ENCODE results near the gene C1RL. TPM values are rescaled to one million over a fixed set of nuclear protein-coding genes. Genes with fewer than 3 reads are reported as not detected.
A peak's percentile ranks its signal among the peaks of the same experiment; 100 is the strongest.

Gene C1RL
- total RNA-seq, 6 donors from 2014 or later, result 55.9 to 224 (median 82.7) TPM

- H3K4me1 ChIP-seq, result peaks cover 19 to 39% (median 24%) of the 10 kb centered on the region in 4 donors
- no peak for DNase-seq
- no peak for ATAC-seq (ENCODE audit: low FRiP score in 2 of 2)
- H3K36me3 ChIP-seq, result peaks cover 0 to 39% (median 21%) of the 10 kb centered on the region in 4 donors
- H3K9me3 ChIP-seq, result no peaks in the 10 kb centered on the region
- H3K27me3 ChIP-seq, result no peaks in the 10 kb centered on the region
- peak overlapping the region; percentile 61 to 89 (median 82) for H3K27ac ChIP-seq
- WGBS, 2 donors, result 72 to 78% methylated on average over 16 of the region's 16 CpGs
- peak overlapping the region in 2 of 4 donors; percentile 53 to 57 for H3K4me3 ChIP-seq
- TF ChIP-seq POLR2AphosphoS5 (IDR thresholded peaks at IDR 0.05) (peak in 1 of 2 donors; percentile 27), POLR2A (IDR thresholded peaks at IDR 0.05) (no peak)
Observed at GRCh38 chr12:7090222-7090998, 18.6 kb downstream of the C1RL start.

- no peak for DNase-seq
- peaks cover 0 to 49% (median 23%) of the 10 kb centered on the region in 4 donors for H3K36me3 ChIP-seq
Observed at GRCh38 chr12:7089196-7089871, 19.7 kb downstream of the C1RL start.

GRCh38 chr12:7083125-7083524 is 25.9 kb downstream of the C1RL start:
- Histone ChIP-seq H3K36me3 (peaks cover 0 to 60% (median 13%) of the 10 kb centered on the region in 4 donors), H3K4me1 (peaks cover 0 to 14% (median 7%) of the 10 kb centered on the region in 4 donors), H3K27me3 (no peaks in the 10 kb centered on the region), H3K9me3 (no peaks in the 10 kb centered on the region), H3K27ac (no peak overlapping the region), H3K4me3 (no peak overlapping the region)
- TF ChIP-seq EP300 (IDR thresholded peaks at IDR 0.05) (no peak), POLR2AphosphoS5 (IDR thresholded peaks at IDR 0.05) (no peak), POLR2A (IDR thresholded peaks at IDR 0.05) (no peak), CTCF (IDR thresholded peaks at IDR 0.05) (no peak)
- DNase-seq (no peak), ATAC-seq (ENCODE audit: low FRiP score in 2 of 2) (no peak)

More at GRCh38 chr12:7089196-7089871, 19.7 kb downstream of the C1RL start:
- TF ChIP-seq EP300 (IDR thresholded peaks at IDR 0.05), result no peak
- no peak for TF ChIP-seq POLR2A (IDR thresholded peaks at IDR 0.05)
- TF ChIP-seq CTCF (IDR thresholded peaks at IDR 0.05), result no peak
- TF ChIP-seq POLR2AphosphoS5 (IDR thresholded peaks at IDR 0.05), result no peak
- peak overlapping the region; percentile 10 to 77 (median 47) for H3K27ac ChIP-seq
- WGBS, 2 donors, result 86 to 91% methylated on average over 4 to 11 of the region's 11 CpGs
- no peaks in the 10 kb centered on the region for H3K9me3 ChIP-seq
- H3K27me3 ChIP-seq, result no peaks in the 10 kb centered on the region
- H3K4me3 ChIP-seq, result peak overlapping the region in 1 of 4 donors; percentile 53
- ATAC-seq (ENCODE audit: low FRiP score in 2 of 2), result no peak
- peaks cover 19 to 36% (median 24%) of the 10 kb centered on the region in 4 donors for H3K4me1 ChIP-seq

DNA sequence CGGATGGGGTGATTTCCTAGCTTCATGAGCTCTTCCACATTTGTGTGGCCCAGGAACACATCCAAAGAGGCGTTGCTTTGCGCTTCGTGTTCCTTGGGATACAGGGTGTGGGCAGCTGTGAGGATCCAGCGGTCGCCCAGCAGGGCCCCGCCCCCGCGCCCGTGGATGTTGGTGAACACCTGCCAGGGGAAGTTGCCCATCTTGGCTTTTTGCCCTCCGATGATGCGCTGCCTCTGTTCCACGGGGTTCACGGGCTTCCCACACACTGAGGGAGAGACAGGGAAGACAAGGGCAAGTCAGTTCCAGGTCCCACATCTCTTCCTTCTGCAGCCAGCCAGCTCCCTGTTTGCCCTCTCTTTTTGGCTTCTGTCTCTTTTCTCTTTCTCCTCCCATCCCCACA is 28.0 kb downstream of the C1RL start:
- Histone ChIP-seq H3K9me3 (no peaks in the 10 kb centered on the region), H3K4me3 (no peak overlapping the region), H3K36me3 (peaks cover 0 to 44% (median 5%) of the 10 kb centered on the region in 4 donors), H3K27me3 (no peaks in the 10 kb centered on the region), H3K4me1 (peaks cover 0 to 14% (median 7%) of the 10 kb centered on the region in 4 donors), H3K27ac (no peak overlapping the region)
- 87% methylated on average over 9 to 14 of the region's 14 CpGs for WGBS, 2 donors
- ATAC-seq (ENCODE audit: low FRiP score in 2 of 2) (no peak), DNase-seq (peak in 1 of 2 donors; percentile 83)
- no peak for TF ChIP-seq CTCF (IDR thresholded peaks at IDR 0.05)
- no peak for TF ChIP-seq EP300 (IDR thresholded peaks at IDR 0.05)
- TF ChIP-seq POLR2A (IDR thresholded peaks at IDR 0.05), result no peak

- Histone ChIP-seq H3K4me3 (no peak overlapping the region), H3K27me3 (no peaks in the 10 kb centered on the region), H3K36me3 (peaks cover 0 to 31% (median 2%) of the 10 kb centered on the region in 4 donors), H3K9me3 (no peaks in the 10 kb centered on the region), H3K27ac (peak overlapping the region; percentile 68 to 74 (median 72)), H3K4me1 (peaks cover 0 to 14% (median 7%) of the 10 kb centered on the region in 4 donors)
- DNase-seq (no peak), ATAC-seq (ENCODE audit: low FRiP score in 2 of 2) (peak in 1 of 2 donors; percentile 74)
- TF ChIP-seq POLR2AphosphoS5 (IDR thresholded peaks at IDR 0.05) (no peak), EP300 (IDR thresholded peaks at IDR 0.05) (no peak), CTCF (IDR thresholded peaks at IDR 0.05) (no peak), POLR2A (IDR thresholded peaks at IDR 0.05) (no peak)
Observed at GRCh38 chr12:7079826-7080125, 29.2 kb downstream of the C1RL start.
